HL-60 (cell line): Measurements from ENCODE around the gene ACTN4.

ENCODE experiments used
- DNase-seq, 2 experiments: peaks; one replicate each; pipeline ENCODE4 v3.0.0-alpha.2; 2010 to 2020; ENCODE audit warnings: low read depth in 1 of 2, low spot score in 1 of 2
- H3K27ac ChIP-seq: fragments of 250-450 bp; sonication (Bioruptor Pico); replicated peaks from 2 replicates; pipeline ENCODE4 v1.5.1; 2020; ENCODE audit warnings: mild to moderate bottlenecking, moderate library complexity
- H3K27me3 ChIP-seq: fragments of 250-450 bp; sonication (Bioruptor Pico); 2 replicates; pipeline ENCODE4 v1.5.1; 2021; ENCODE audit warnings: mild to moderate bottlenecking, moderate library complexity; ENCODE audit not compliant: insufficient read depth, poor library complexity, severe bottlenecking
- H3K4me3 ChIP-seq: replicated peaks from 2 replicates; pipeline ENCODE4 v1.5.1; 2011; ENCODE audit warnings: mild to moderate bottlenecking, control low read depth, low read length; ENCODE audit not compliant: insufficient read depth
- GABPA ChIP-seq: IDR thresholded peaks from 2 replicates; pipeline ENCODE4 v1.6.1; 2012; ENCODE audit warnings: low read depth
- POLR2AphosphoS5 ChIP-seq: IDR thresholded peaks from 2 replicates; pipeline ENCODE4 v1.6.1; 2012; ENCODE audit warnings: low read depth
- SPI1 ChIP-seq: IDR thresholded peaks from 2 replicates; pipeline ENCODE4 v1.6.1; 2012; ENCODE audit warnings: low read depth, mild to moderate bottlenecking, borderline replicate concordance
- TF ChIP-seq, protein P1 (sequence below): IDR thresholded peaks from one replicate; pipeline ENCODE4 v1.5.1; 2011; ENCODE audit warnings: low read length, control low read depth, inconsistent platforms; ENCODE audit not compliant: insufficient read depth
- TF ChIP-seq, protein P2 (sequence below): IDR thresholded peaks from 2 replicates; pipeline ENCODE4 v1.6.1; 2012; ENCODE audit warnings: low read depth; ENCODE audit not compliant: insufficient replicate concordance

ACTN4 gene

DNA sequence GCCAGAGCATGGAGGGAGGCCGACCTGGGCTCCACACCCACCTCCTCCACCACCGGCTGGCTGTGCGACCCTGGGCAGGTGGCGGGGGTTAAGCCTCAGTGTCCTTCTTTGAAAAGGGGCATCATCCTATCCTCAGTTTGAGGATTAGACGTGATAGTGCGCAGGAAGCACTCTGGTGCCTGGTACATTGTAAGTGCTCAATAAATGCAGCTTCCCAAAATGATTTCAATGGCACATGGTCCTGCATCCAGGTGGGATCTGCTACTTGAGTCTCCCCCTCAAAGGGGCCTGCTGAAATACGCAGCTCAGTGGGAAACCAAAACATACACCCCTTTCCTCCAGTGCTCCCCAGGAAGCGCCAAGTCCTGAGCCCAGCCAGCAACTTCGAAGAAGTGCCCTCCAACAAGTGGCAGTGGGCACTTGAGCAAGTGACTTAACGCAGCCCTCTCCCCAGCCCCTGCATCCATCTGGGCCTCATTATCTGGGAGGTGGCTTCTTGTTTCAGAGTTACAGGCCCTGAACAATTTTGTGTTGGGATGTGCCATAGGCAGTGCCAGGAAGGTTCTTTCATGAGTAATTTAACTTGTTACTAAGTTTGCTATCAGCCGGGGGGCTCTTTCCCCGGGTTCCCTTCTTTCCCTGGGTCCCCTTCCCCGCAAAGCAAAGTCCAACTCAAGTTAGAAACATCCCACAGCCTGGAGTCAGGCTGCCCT lies 17.9 kb downstream of the ACTN4 start:
- H3K27me3 ChIP-seq, result no peaks in the 10 kb centered on the region
- peak overlapping the region; percentile 76 for H3K27ac ChIP-seq
- DNase-seq, result no peak
- no peak overlapping the region for H3K4me3 ChIP-seq
- TF ChIP-seq POLR2AphosphoS5 (no peak), SPI1 (no peak), GABPA (no peak)
- TF ChIP-seq, protein P1, sequence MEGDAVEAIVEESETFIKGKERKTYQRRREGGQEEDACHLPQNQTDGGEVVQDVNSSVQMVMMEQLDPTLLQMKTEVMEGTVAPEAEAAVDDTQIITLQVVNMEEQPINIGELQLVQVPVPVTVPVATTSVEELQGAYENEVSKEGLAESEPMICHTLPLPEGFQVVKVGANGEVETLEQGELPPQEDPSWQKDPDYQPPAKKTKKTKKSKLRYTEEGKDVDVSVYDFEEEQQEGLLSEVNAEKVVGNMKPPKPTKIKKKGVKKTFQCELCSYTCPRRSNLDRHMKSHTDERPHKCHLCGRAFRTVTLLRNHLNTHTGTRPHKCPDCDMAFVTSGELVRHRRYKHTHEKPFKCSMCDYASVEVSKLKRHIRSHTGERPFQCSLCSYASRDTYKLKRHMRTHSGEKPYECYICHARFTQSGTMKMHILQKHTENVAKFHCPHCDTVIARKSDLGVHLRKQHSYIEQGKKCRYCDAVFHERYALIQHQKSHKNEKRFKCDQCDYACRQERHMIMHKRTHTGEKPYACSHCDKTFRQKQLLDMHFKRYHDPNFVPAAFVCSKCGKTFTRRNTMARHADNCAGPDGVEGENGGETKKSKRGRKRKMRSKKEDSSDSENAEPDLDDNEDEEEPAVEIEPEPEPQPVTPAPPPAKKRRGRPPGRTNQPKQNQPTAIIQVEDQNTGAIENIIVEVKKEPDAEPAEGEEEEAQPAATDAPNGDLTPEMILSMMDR, result no peak
- TF ChIP-seq, protein P2, sequence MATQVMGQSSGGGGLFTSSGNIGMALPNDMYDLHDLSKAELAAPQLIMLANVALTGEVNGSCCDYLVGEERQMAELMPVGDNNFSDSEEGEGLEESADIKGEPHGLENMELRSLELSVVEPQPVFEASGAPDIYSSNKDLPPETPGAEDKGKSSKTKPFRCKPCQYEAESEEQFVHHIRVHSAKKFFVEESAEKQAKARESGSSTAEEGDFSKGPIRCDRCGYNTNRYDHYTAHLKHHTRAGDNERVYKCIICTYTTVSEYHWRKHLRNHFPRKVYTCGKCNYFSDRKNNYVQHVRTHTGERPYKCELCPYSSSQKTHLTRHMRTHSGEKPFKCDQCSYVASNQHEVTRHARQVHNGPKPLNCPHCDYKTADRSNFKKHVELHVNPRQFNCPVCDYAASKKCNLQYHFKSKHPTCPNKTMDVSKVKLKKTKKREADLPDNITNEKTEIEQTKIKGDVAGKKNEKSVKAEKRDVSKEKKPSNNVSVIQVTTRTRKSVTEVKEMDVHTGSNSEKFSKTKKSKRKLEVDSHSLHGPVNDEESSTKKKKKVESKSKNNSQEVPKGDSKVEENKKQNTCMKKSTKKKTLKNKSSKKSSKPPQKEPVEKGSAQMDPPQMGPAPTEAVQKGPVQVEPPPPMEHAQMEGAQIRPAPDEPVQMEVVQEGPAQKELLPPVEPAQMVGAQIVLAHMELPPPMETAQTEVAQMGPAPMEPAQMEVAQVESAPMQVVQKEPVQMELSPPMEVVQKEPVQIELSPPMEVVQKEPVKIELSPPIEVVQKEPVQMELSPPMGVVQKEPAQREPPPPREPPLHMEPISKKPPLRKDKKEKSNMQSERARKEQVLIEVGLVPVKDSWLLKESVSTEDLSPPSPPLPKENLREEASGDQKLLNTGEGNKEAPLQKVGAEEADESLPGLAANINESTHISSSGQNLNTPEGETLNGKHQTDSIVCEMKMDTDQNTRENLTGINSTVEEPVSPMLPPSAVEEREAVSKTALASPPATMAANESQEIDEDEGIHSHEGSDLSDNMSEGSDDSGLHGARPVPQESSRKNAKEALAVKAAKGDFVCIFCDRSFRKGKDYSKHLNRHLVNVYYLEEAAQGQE, result no peak

DNA sequence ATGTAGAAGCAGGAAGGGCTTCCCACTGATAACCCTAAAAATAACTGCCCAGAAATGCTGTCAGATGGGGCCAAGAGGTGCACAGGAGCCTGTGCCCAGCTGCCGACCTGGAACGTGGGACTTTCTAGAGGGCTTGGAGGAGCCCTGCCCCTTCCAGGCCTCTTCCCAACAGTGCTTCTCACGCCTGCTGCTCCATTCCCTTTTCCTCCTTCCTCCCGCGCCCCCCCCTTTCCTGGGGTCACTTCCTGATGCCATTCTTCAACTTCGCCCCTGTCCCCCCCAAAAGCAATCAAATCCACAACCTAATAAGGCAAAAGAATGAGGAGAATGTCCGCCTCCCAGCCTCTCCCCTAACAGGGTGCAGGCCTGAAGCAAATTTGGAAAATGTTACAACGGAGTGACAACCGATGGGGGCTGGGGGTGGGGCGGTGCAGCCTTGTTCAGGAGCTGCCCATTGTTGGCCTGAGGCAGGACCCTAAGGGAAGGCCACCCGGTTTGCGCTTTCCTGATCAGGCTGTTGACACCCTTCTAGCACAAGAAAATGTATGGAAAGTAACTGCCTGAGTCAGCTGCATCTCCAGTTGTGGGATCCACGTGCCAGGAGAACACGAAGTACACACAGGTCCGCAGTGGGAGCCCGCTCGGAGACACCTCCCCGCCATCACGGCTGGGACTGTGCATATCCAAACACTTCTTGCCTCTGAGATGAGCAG lies 18.7 kb downstream of the ACTN4 start:
- no peaks in the 10 kb centered on the region for H3K27me3 ChIP-seq
- TF ChIP-seq, protein P1, result no peak
- TF ChIP-seq, protein P2, result no peak
- no peak for TF ChIP-seq SPI1
- H3K27ac ChIP-seq, result peak overlapping the region; percentile 76
- H3K4me3 ChIP-seq, result no peak overlapping the region
- DNase-seq, result no peak

DNA sequence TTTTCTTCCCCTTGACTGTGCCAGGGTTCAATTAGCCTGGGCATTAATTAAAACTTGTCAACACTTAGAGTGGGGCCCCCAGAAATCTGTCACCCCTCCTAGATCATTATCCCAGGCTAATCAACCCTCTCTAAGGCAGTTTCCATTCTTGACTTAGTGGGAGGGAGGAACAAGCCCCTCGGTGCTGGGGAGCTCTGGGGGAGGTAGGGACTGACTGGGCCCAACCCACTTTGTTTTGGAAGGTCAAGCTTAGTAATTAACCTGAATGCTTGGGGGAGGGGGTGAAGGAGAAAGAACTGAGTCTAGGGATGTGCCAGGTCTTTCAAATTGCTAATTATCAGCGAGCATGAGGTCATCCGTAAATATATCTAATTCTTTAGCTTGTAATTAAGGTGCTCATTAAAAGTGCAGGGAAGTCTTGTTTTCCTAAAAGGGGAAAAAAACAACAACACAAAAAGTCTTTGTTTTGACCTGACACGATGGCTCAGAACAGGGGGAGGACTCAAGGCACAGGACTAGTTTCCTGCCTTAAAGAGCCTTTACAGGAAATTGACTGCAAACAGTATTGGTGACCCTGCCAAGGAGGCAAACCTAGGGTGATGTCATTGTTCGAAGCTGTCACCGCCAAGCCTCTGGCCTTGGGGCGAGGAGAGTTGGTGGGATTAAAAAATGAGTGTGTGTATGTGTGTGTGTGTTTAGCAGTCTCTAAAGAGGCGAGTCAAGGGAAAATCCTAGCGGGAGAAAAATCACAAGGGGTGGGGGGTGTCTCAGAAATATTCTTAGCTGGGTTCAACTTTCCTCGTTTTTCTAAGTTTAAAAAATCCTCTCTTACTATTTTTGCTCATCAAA lies 19.4 kb downstream of the ACTN4 start:
- H3K4me3 ChIP-seq, result no peak overlapping the region
- peak overlapping the region; percentile 76 for H3K27ac ChIP-seq
- no peak for DNase-seq
- no peaks in the 10 kb centered on the region for H3K27me3 ChIP-seq
- TF ChIP-seq, protein P1, result no peak
- TF ChIP-seq POLR2AphosphoS5, result no peak
- no peak for TF ChIP-seq SPI1
- TF ChIP-seq GABPA, result no peak
- TF ChIP-seq, protein P2, result no peak
